HG02798 (cell line): ENCODE data around the gene CDK6.

ENCODE experiments used
- ATAC-seq: cut with Tn5 transposase; IDR thresholded peaks from one replicate; pipeline ENCODE4 v1.9.1; 2021; ENCODE audit warnings: mild to moderate bottlenecking; ENCODE audit not compliant: unreplicated experiment, poor library complexity

Gene CDK6

DNA sequence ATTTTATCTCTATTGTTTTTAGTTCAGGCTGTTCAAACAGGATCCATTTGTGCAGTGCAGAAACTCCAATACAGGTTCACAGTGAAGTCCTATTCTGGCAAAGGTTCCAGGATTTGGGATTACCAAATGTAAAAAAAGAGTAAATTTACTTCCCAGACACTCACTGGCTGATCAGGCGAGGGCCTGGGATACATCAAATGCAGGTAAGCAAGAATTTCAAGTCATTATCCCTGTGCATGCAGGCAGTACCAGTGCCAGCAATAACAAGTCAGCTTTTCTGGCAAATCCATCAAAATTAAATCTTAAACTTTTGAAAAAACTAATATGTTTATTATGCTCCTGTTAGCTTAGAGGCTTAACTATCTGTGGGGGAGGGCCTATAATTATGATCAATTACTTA lies 6.3 kb downstream of the CDK6 start:
- no peak for ATAC-seq

DNA sequence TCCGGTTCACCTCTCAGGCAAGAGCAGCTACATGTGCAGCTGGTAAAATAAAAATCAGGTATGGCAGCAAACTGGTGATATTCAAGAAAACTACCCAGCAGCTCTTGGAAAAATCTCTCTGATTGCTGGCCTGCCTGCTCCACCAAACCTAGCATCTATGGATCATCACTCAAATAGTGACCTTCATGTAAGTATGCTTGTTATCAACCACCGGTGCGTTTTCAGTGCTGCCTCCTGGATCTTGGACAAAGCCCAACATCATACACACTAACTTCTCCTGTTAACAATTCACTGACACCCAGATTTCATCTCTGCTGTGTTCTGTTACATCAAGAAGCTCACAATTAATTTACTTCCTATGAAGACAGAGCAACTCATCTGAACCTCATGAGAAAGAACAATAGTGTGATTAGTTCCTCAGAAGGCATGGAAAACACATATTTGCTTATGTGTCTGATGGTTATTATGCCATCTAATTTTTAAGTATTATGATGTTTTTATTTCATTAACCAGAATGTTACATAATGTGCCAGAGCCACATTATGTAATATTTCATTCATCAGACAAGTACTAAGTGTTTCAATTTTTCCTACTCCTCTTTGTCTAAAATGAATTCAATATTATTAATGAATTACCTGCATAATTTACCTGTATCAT lies 8.8 kb downstream of the CDK6 start:
- no peak for ATAC-seq

DNA sequence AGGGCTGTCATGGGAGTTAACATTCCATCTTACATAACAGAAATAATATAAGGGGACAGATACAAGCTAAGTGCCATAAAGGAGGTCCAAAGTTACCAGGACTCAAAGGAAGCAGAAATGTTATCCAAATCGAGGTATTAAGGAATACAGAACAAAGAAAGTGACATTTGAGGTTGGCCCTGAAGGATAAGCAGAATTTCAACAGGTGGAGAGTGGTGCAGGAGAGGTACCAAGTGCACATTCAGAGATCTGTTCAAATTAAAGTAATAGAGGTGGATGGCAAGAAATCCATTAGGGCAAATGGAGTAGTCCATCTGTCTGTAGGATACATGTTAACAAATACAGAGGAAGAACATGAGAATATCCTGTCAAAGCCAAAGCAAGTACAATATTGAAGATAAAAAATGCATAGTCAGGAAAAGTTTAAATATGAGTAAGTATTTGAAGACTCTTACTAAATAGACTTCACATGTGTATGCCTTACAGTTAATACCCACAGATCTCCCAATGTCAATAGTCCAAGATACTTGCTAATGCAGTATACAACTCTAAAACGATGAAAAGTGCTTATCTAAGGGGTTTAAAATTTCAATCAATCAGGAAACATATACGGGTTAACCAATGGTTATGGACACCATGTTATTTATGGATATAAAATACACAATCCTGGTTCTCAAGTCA lies 10.0 kb downstream of the CDK6 start:
- no peak for ATAC-seq

DNA sequence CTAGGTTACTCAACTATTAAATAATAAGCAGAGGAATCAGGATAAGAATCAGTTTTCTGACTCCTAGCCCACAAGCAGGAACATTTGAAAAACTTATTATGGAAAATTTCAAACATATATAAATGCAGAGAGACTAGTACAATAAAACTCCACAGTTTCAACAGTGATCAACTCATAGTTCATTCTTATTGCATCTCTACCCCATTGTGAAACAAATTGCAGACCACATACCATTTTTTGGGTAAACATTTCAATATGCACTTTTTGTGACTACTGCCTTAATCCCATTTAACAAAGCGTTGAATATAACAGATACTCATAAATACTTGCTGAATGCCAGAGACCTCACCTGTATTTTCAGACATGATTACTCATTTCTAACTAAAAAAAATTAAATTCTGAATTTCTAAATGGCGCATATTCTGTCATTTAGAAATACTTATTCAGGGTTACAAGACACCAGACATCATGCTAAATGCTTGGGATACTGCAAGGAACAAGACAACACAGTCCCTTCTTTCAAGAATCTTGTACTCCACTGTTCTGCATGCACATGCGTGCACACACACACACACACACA lies 11.4 kb downstream of the CDK6 start:
- no peak for ATAC-seq

DNA sequence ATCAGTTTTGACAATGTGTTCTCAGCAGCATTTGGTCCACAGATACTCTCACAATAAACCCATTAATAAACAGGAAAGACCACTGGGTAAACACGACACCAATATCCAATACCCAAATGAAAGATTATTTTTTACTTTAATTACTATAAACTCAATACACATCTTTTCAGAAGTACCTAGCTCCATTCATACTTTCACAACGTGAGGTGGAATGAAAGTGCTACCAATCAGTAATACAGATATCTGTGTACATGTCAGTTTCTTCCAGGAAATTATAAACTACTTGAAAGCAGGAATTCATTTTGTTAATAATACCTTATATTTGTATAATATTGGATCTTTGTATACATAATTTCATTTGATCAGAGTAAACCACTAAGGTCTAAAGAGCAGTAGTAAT lies 11.9 kb downstream of the CDK6 start:
- no peak for ATAC-seq

DNA sequence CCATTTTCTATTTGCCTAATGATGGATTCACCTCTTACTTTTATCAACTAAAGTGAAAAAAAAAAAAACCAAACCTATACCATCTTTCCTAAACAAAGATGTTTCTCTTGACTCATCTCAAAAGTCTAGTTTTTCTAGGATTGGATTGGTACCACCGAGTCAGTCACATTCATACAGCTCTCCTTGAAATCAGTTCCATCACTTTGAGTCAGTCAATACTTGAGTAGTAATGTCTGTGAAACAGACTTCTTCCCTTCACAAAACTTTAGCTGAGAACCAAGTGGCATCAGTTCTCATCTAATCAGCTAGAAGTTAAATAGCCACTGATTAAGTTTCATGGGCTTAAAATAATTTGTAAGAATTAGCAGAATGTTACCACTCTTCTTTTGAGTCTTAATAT lies 13.3 kb downstream of the CDK6 start:
- ATAC-seq: peak; percentile 33

DNA sequence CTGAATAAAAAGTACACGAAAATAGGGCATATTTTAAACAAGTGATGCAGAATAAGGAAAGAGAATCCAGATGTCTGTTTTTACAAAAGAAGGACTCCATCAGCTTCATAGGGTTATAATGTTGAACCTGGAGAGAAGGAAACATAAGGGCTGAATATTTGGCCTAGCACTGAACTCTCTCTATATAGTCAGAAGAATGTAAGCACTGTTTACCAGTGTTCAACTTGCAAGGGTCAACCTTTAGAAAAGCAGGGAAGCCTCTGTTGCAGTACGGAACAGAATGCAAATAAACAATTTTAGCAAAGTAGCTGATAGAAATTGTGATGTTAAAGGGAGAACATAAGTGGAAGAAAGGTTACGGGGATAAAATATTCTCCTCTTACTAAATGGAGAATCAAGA lies 16.2 kb downstream of the CDK6 start:
- ATAC-seq: no peak

DNA sequence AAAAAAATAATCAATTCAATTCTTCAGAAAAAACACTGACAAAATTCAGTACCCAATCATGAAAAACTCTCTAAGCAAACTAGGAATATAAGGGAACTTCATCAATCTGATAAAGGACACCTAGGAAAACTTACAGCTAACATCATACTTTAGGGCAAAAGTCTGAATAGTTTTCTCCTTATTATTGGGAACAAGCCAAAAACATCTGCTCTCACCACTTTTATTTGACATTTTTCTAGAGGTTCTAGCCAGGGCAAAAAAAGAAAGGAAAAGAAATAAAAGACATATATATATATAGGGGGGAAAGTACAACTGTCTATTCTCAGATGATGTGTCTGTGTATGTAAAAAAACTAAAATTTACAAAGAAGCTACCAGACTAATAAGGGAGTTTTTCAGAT lies 19.0 kb downstream of the CDK6 start:
- ATAC-seq: no peak

DNA sequence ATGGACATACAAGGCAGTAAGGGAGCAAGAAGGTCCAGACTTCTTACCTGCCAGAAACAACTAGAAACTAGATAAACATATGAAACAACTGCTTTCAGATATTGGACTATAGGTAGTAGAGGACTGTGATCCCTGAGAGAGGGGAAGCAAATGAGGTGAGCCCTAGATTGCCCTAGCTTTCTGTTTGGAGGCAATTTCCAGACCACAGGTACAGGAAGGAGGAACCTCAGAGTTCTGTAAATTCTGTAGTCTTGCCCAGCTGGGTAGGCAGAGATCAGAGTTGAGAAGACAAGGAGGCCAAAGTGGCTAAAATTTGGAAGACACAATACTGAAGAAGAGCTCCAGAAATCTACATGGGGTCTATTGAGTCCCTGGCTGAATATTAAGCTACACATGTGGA lies 21.0 kb downstream of the CDK6 start:
- peak; percentile 45 for ATAC-seq

DNA sequence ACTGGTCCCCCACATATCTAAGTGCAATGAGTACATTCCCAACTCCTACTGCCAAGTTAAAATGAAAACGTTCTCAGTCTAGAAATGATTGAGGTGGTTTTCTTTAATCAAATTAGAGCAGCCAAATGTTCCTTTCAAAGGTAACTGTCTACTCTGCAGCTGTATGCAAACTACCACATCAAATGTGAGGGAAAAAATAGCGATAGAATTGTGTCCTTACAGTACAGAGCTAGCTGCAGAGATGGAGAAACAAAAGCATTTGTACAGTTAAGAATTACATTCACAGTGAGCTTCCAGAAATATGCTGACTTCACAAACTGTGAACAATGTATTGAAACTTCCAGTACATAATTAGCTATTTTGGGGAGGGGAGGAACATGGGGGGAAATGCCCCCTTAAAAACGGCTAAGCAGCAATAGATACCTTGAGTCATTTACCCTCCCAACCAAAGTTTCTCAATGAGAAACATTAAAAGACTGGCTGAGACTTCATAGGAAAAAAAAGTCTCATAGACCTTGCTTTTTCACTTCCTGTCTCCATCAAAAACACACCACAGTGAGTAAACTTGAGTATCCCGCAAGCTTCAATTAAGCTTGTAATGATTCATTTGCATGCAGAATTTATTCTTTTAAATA lies 22.9 kb downstream of the CDK6 start:
- peak; percentile 69 for ATAC-seq

DNA sequence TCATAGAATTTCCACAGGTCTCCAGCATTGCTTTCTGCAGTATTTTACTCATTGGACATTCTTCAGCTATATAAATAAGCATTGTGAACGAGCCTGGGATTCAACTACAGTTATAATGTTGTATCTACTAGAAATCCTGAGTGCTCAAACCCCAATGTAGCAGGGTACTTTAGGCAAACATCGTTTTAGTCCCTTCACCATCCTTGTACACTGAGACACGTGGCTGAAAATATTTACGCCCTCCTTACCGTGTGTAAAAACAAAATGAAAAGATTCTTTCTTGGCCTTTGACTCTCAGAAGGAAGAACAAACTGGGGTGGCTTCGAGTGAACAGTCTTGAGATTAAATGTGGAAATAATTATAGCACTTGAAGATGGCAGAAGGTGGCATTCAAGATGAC lies 25.2 kb downstream of the CDK6 start:
- ATAC-seq: no peak

DNA sequence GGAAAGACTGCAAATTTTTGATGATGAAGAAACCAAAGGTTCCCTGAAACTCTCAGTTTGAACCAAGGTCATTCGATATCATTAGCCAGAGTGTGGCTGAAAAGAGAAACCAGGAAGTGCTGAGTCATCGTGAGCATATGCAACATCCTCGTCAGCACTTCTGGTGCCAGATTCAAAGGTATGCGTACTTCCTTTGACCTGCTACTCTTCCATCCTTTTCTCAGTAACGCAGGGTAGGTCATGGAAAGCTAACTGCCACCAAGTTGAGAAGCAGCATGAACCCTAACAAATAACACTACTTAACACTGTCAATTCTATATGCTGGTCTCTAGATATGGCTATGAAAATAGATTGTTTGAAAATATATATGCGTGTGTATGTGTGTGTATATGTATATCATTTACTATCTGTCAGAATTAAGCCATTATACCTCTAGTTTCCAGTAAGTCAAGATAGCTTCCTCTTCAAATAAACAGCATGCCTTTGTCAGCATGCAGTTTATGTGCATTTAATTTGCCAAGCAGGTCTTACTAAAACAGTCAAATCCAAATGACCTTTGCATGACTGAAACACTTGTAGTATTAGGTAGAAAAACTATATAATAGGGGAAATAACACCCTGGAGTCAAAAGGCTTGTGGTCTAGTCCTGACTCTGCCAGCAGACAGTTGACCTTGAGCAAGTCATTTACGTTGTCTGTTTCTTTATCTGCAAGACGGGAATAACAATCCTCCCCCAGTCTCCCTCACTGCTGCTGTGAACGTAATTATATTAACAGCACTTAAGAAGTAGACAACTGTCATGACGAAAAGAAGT lies 26.4 kb downstream of the CDK6 start:
- peak; percentile 81 for ATAC-seq

DNA sequence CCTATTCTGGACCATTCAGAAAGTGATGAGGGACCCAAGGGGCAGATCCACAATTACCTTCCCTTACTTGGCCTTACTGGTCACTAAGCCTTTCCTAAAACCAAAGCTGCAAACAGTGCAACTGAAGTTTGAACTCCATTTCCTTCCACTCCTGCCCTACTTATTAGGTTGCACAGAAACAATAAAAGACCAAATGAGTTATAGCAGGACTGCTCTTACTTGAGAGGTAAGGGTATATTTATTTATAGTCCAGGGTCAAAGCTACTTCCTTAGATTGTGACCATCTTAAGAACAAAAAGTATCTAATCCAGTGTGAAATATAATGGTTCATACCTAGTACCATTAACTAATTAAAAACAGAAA lies 27.0 kb downstream of the CDK6 start:
- ATAC-seq: no peak

DNA sequence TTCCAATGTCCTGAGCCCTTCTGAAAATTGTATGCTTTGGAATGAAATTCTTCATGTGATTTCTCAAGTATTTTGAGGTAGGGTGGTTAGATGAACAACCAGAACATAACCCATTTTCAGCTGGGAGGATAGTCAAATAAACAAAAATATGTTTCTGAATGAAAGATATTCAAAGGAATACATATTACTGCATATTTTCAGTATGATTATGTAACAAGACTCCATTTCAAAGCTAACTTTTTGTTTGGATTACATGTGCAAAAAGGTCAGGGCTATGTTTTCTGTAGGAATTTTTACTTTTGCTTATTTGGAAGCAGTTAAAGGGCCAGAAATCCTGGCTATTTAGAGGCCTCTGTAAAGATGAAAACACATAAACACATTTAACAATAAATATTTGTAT lies 27.7 kb downstream of the CDK6 start:
- no peak for ATAC-seq

DNA sequence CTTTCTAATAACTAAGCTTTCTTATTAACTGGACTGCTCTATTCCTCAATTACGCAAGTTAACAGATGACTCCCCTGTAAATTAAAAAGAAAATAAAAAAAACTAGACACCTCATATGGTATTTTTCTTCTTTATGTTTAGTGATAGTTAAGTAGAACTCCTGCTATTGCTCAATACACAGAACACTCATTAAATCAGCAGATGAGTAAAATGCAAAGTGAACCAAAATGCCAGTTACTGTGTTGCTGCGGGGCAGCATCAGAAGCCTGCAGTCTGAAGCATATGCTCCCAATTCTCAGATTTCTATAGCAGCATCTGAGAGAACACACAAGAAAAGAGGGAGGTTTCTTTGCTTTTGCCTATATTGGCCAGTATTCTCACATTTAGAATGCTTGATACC lies 28.4 kb downstream of the CDK6 start:
- no peak for ATAC-seq

DNA sequence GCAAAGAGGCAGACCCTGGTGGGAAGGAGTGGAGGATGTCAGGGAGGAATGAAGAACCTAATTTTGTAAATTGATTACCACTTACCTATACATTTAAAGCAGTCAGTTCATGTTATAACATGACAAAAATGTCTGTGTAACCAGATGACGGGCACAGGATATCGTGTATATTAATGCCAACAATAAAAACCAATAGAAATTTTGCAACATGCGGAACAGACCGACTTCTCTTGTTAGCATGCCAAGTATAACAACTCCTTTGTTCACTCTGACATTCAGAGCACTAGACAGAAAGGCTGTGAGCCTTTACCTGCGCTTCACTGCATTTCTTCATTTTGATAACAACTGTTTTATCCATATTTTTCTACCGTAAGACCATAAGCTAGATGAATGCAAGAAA lies 29.9 kb downstream of the CDK6 start:
- no peak for ATAC-seq

DNA sequence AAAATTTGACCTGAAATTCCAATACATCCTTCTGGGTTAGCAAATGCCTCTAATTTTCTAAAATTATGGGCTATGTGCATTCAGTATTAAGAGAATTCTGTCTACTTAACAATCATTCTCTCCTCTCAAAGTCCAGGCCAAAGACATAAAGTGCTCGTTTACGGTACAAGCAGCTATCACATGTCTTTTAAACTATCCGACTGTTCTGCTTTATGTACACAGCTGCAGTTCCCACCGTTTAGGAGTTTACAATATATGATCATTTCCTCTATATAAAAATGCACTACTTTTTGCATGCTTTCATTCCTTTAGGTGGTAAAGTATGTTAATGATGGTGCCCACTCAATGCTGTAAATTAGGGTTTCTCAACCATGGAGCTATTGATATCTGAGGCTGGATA lies 34.0 kb downstream of the CDK6 start:
- no peak for ATAC-seq

DNA sequence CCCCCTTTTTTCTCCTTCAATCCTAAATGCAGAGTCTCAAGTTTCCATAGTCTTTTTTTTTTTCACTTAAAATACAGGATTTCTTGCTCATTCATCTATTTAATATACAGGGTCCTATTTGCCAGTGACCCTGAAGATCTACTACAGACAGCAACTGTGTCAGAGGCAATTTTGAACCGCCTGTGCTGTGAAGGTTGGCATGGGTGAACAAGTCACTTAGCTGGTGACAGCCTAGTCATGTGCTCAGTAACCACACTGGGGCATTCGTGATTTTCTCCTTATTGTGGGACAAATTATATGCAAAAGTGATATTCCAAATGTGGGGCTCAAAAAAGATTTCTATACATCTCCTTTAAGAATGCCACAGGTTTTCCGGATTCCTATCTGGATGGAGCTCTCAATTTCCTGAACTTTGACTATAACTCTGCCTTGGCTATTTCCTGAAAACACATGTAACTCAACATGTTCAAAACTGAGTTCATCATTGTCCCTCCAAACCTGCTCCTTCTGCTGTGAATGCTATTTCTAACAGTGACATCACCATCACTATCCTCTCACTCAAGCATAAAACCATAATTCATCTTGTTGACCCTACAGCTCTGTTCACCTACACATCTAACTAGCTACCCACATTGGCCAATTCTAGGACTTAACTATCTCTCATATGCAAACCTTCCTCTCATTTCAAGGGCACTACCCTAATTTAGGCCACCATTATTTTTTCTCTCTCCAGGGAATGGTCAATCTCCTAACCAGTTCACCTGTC lies 36.7 kb downstream of the CDK6 start:
- peak; percentile 33 for ATAC-seq

DNA sequence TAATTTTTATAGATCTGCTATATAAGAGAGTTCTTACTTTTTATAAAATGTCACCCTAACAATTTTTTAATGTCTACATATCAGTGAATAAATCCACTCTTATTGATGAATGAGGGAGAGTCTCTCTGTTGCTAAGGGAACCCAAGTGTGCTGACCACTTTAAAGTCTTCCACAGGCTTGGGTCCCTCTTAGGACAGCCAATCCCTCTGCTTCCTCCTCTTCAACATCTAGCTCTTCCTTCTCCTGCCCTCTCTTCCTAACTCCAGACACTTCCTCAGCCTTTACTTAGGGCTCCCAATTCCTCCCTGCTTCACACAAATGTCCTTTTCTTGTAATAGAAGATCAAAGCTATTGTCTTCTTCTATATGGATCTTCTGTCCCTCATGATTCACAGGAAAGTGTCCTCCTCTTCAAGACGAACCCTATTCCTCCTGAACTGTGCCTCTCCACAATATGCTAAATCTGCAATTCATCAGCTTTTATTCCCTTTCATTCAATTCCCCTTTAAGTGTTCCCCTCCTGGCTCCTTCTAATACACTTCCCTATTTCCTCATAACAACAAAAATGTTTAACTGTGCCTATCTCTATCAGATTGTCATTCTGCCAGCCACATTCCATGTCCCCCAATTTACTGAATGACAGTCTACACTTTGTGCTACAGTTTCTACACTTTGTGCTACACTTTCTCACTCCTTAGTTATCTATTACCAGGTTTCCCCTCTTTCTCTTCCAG lies 37.7 kb downstream of the CDK6 start:
- ATAC-seq: no peak
